ENCODE results near the gene FAM13B.
"Not testable (repeated sequence)": the region's sequence is repeated elsewhere in the genome, so short reads cannot be mapped to it uniquely, and the experiment has no call there.

Gene FAM13B

DNA sequence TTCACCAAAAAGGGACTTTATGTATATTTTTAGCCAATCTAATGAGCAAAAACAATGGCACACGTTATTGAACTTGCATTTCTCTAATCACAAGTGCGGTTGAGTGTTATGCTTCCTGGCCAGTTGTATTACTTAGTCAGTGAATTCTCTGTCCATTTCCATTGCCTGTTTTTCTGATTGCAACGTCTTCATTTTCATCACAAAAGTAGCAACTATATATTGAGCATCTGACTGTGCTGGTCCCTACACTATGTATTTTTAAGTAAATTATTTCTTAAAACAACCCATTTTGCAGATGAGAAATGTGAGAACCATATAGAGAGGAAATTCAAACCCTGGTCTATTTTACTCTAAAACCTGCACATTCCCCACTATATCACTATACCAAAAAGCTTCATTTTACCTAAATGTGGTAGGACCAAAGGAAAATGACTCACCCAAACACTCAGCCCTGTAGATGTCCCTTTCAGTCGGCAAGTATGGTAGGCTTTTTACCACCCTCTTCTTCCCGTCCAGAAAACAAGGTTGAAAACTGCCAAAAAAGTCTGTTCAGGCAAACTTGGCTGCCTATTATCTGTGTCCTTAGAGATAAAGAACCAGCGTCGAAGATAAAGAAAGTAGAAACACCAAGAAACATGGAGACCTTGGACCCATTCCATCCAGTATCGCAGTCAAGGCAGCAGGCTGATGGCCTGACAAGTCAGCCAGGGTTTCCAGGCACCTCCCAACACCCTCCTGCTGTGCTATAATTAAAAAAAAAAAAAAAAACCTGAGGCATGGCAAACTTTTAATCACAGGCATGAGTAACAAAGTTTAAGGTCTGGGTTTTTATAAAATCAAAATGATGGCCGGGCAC is 18.8 kb upstream of the FAM13B start:
- no peak overlapping the region for H3K27ac Mint-ChIP-seq
- peaks cover 8% of the 10 kb centered on the region for H3K4me1 Mint-ChIP-seq (ENCODE audit: low read depth)
- no peak overlapping the region for H3K4me3 Mint-ChIP-seq

DNA sequence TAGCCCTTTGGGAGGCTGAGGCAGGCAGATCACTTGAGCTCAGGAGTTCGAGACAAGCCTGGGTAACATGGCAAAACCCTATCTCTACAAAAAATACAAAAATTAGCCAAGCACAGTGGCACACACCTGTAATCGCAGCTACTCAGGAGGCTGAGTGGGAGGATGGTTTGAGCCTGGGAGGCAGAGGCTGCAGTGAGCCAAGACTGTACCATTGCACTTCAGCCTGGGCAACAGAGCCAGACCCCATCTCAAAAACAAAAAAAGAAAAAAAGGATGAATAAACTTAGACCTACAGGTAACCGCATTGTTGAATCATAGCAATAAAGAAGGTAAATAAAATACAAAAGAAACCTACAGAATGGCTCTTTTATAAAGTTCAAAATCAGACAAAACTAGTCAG is 12.4 kb upstream of the FAM13B start:
- H3K27me3 Mint-ChIP-seq; H3K9me3 Mint-ChIP-seq; DNase-seq; H3K27ac Mint-ChIP-seq; H3K36me3 Mint-ChIP-seq (ENCODE audit: low read depth); H3K4me1 Mint-ChIP-seq (ENCODE audit: low read depth); H3K4me3 Mint-ChIP-seq: not testable (repeated sequence)

More for the DNA sequence above, 18.8 kb upstream of the FAM13B start:
- no peaks in the 10 kb centered on the region for H3K9me3 Mint-ChIP-seq
- no peaks in the 10 kb centered on the region for H3K36me3 Mint-ChIP-seq (ENCODE audit: low read depth)
- no peak for DNase-seq
- H3K27me3 Mint-ChIP-seq: peaks cover 6% of the 10 kb centered on the region

DNA sequence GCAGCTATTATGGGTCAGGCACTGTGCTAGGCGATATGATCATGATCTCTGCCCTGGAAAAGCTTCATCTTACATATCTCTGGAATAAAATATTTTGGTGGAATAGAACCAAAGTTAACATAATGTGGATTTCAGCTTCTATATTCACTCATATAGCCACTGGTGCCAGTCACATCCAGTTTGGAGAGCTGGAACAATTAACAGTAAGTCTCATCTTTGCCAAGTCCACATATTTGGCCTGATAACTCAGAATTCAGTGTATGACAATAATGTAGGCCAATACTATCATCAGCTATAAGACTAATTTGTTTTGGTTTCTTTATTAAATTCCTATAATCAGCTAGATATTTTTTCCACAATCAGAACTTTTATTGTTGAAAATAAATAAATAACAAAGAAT is 5.9 kb upstream of the FAM13B start:
- Mint-ChIP-seq H3K27me3 (no peaks in the 10 kb centered on the region), H3K4me1 (ENCODE audit: low read depth) (peaks cover 15% of the 10 kb centered on the region), H3K27ac (no peak overlapping the region), H3K4me3 (no peak overlapping the region), H3K36me3 (ENCODE audit: low read depth) (no peaks in the 10 kb centered on the region), H3K9me3 (no peaks in the 10 kb centered on the region)
- DNase-seq: no peak

DNA sequence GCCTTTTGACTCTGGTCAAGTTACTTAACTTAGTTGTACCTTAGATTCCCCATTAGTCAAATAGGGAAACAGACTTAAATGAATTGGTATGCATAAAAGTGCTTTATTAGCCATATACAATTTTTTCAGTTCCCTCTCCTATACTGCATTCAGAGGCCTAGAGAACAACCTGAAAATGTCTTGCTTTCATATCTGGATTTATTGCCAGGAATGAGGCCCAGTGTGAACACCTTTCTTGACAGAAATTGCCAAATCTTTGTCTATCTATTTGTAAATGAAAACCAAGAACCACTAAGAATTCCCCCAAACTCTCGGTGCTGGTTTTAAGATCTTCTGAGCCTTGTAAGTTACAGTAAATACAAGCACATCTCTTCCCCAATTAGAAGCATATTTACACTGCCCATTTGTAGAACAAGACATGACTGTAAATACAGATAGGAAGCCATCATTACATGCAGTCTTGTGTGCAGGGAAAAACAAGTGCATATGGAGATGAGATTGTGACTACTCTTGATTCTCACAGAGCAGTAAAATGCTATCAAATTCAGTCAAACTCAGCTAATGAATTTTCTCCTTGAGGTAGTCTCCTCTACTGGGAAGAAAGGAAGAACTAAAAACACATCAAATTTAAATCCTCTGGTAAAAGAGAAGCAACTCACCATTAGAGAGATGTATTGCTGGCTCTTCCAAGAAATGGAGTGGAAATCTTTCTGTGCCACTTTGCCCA is 5.2 kb upstream of the FAM13B start:
- H3K36me3 Mint-ChIP-seq (ENCODE audit: low read depth): no peaks in the 10 kb centered on the region
- peaks cover 23% of the 10 kb centered on the region for H3K4me1 Mint-ChIP-seq (ENCODE audit: low read depth)
- H3K9me3 Mint-ChIP-seq: no peaks in the 10 kb centered on the region
- DNase-seq: no peak
- no peaks in the 10 kb centered on the region for H3K27me3 Mint-ChIP-seq
- no peak overlapping the region for H3K27ac Mint-ChIP-seq
- H3K4me3 Mint-ChIP-seq: no peak overlapping the region

DNA sequence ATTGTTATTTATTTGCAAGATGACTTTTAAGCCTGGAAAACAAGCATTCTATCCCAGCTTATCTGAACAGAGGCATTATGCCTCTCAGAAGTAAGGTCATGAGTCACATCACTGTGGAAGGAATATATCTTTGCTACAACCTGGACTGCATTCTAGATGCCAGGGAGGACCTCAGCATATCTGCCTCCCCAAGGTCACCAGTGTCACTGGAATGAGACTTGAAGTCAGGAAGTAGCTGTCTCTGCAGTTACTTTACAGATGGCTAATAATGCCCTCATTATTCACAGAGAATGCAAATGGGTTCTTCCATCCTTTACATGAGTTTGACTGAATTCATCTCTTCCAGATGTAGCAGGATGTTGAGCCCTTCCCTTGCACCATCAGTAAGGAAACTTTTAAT is 4.4 kb upstream of the FAM13B start:
- no peaks in the 10 kb centered on the region for H3K9me3 Mint-ChIP-seq
- peaks cover 23% of the 10 kb centered on the region for H3K4me1 Mint-ChIP-seq (ENCODE audit: low read depth)
- DNase-seq: no peak
- H3K27ac Mint-ChIP-seq: no peak overlapping the region
- H3K36me3 Mint-ChIP-seq (ENCODE audit: low read depth): peaks cover 5% of the 10 kb centered on the region
- H3K4me3 Mint-ChIP-seq: no peak overlapping the region
- no peaks in the 10 kb centered on the region for H3K27me3 Mint-ChIP-seq

DNA sequence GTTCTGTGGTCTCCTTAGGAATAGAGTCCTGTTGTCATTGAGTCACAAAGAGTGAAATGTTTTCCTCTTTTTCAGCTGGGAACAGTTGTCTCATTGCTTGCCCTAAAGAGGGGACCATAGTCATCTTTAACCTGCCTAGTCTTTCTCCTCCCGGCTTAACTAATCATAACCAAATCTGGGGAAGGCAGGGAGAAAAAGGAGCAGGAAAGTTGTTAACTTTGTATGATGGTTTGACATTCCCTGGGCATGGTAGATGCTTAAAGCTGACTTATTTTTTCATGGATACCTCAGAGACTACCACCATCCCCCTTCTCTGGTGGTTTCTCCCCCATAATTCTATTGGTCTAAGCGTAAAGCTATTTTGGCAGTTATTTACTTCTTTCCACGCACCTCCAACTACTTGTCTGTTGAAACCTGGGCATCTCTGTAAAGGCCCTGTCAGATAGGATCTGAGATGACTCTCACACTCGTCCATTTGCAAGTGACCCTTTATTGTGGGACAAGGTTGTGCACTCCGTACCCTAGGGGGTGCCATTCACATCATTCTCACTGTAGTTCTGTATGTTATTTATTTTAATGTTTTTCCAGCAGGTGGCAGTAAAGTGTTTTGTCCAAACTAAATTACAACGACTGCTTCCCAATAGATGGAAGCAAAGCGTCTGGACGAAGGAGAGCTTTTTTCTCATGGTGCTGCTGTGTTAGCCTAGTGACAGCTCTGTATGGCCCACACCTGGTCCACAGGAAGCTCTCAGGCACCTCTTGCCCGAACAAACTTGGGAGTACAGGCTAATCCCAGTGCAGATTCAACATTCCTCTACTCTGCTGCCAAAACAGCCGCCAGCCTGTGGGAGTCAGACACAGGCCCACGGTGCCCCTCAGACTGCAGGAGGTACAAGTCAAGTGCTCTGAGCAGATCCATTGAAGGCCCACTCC is 3.0 kb upstream of the FAM13B start:
- Mint-ChIP-seq H3K27me3 (no peaks in the 10 kb centered on the region), H3K9me3 (no peaks in the 10 kb centered on the region), H3K4me3 (no peak overlapping the region), H3K27ac (no peak overlapping the region), H3K36me3 (ENCODE audit: low read depth) (peaks cover 15% of the 10 kb centered on the region), H3K4me1 (ENCODE audit: low read depth) (peaks cover 34% of the 10 kb centered on the region)
- DNase-seq: peak; percentile 47

DNA sequence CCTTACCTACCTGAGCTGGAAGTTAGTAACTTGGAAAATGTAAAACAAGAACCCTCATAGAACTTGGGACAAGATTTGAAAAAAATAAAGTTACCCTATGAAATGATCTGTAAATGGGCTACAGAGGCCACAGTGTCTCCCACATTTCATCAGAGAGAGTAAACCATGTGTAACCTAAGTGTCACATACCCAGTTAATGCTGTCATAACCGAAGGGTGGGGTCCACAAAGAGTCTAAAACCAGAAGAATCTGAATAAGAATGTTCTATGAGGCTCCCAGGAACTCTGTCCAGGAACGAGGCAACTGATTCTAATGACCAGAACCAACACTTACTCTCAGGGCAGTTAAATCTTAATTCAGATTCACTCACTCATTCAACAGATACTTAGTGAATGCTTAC is 1.0 kb upstream of the FAM13B start:
- peaks cover 28% of the 10 kb centered on the region for H3K36me3 Mint-ChIP-seq (ENCODE audit: low read depth)
- no peaks in the 10 kb centered on the region for H3K9me3 Mint-ChIP-seq
- peak overlapping the region; percentile 98 for H3K27ac Mint-ChIP-seq
- no peaks in the 10 kb centered on the region for H3K27me3 Mint-ChIP-seq
- DNase-seq: no peak
- H3K4me1 Mint-ChIP-seq (ENCODE audit: low read depth): peaks cover 54% of the 10 kb centered on the region
- H3K4me3 Mint-ChIP-seq: peak overlapping the region; percentile 97

DNA sequence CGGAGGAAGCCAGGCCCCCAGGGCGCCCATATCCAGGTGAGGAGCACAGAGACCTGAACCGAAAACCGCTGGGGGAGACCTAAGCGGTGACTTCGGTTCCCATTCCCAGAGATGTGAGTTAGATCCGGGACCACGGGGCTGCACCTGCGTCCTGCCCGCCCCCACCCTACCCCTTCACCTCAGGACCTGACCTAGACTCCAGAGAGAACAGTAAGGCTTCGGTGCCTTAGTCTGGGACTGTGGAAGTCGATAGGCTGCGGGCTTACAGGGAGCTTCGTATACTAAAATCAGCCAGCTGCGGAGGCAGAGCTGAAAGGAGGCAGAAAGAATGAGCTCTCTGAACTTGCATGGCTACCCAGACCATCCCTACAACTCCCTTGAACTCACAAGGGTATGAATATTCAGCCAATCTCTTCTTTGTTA is 518 bp upstream of the FAM13B start:
- Mint-ChIP-seq H3K27ac (peak overlapping the region; percentile 98), H3K36me3 (ENCODE audit: low read depth) (peaks cover 32% of the 10 kb centered on the region), H3K9me3 (no peaks in the 10 kb centered on the region), H3K27me3 (no peaks in the 10 kb centered on the region), H3K4me3 (peak overlapping the region; percentile 97), H3K4me1 (ENCODE audit: low read depth) (peaks cover 58% of the 10 kb centered on the region)
- no peak for DNase-seq

DNA sequence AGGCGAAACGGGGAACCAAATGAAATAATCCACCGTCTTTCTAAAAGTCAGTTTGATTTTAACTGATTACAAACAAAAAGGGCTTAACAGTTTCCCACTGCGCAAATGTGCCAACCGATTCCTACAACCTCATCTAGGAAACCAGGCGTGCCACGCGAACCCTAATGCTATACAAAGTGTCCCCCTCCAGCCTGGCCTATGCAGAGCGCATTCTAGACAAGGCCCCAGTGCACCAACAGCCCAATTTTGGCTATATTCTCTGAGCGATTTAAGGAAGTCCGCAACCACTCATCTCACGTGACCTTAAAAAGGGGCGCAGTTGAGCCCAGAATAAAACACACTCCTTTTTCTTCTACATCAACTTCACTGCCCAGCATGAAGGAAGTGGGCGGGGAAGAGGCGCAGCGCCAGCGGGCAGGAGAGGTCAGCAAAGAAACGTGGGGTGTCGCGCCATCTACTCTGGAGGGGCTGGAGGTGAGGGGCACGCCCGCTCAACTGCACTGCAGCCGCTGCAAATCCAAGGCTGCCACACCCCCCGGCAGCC is 779 bp downstream of the FAM13B start:
- Mint-ChIP-seq H3K27ac (peak overlapping the region; percentile 98), H3K4me1 (ENCODE audit: low read depth) (peaks cover 65% of the 10 kb centered on the region), H3K36me3 (ENCODE audit: low read depth) (peaks cover 45% of the 10 kb centered on the region), H3K27me3 (no peaks in the 10 kb centered on the region), H3K9me3 (no peaks in the 10 kb centered on the region), H3K4me3 (peak overlapping the region; percentile 97)
- no peak for DNase-seq

DNA sequence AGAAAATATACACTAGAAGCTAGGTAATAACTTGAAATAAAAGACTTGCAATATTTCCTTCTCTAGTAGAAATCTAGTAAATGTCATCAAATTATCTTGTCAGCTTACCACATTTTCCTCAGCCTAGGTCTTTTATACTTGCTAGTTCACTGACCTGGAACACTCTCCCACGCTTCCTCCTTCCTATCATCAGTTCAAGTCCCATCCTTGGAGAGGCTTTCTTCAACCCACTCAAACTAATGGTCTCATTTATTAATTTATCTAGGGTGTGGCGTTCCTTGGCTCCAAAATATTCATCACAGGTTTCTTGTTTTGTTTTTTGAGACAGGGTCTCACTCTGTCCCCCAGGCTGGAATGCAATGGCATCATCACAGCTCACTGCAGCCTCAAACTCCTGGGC is 2.9 kb downstream of the FAM13B start:
- no peak for DNase-seq
- peak overlapping the region; percentile 98 for H3K27ac Mint-ChIP-seq
- peak overlapping the region; percentile 97 for H3K4me3 Mint-ChIP-seq
- peaks cover 75% of the 10 kb centered on the region for H3K4me1 Mint-ChIP-seq (ENCODE audit: low read depth)
- H3K9me3 Mint-ChIP-seq: no peaks in the 10 kb centered on the region
- H3K36me3 Mint-ChIP-seq (ENCODE audit: low read depth): peaks cover 51% of the 10 kb centered on the region
- no peaks in the 10 kb centered on the region for H3K27me3 Mint-ChIP-seq

DNA sequence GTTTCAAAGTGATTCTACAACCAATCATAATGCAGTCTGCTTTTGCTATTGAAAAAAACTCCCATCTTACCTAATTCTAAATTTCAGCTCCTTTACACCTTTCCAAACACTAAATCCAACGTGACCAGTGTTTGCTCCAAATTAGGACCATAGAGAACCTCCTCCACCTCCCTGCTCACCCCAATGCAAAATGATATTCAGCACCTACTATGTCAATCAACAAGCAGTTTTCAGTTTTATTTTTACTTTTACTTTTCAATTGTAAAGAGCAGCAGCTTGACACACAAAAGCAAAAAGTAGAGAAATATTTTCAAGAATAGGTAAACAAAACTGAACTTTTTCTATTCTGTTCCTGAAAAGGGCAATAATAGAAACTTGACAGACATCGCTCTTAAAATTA is 3.4 kb downstream of the FAM13B start:
- no peaks in the 10 kb centered on the region for H3K9me3 Mint-ChIP-seq
- H3K4me3 Mint-ChIP-seq: peak overlapping the region; percentile 97
- H3K27me3 Mint-ChIP-seq: no peaks in the 10 kb centered on the region
- H3K4me1 Mint-ChIP-seq (ENCODE audit: low read depth): peaks cover 79% of the 10 kb centered on the region
- peaks cover 51% of the 10 kb centered on the region for H3K36me3 Mint-ChIP-seq (ENCODE audit: low read depth)
- DNase-seq: no peak
- H3K27ac Mint-ChIP-seq: peak overlapping the region; percentile 70

DNA sequence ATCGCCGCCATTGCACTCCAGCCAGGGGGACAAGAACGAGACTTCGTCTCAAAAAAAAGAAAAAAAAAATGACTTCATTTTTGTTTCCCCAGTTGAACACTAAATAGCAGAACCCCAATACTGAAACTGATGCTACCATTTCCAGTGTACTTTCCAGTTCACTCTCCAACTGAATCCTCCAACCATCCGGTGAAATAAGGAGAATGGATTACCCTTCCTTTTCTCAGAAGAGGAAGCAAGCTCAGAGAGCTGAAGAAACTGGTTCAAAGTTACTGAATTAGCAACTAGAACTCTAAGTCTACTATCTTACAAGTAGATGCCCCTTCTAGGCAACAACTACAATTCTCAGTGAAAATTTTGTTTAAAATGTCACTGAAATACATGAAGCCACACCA is 3.9 kb downstream of the FAM13B start:
- H3K9me3 Mint-ChIP-seq: no peaks in the 10 kb centered on the region
- peaks cover 83% of the 10 kb centered on the region for H3K4me1 Mint-ChIP-seq (ENCODE audit: low read depth)
- H3K36me3 Mint-ChIP-seq (ENCODE audit: low read depth): peaks cover 51% of the 10 kb centered on the region
- peak overlapping the region; percentile 57 for H3K27ac Mint-ChIP-seq
- no peak for DNase-seq
- peak overlapping the region; percentile 97 for H3K4me3 Mint-ChIP-seq
- H3K27me3 Mint-ChIP-seq: no peaks in the 10 kb centered on the region

DNA sequence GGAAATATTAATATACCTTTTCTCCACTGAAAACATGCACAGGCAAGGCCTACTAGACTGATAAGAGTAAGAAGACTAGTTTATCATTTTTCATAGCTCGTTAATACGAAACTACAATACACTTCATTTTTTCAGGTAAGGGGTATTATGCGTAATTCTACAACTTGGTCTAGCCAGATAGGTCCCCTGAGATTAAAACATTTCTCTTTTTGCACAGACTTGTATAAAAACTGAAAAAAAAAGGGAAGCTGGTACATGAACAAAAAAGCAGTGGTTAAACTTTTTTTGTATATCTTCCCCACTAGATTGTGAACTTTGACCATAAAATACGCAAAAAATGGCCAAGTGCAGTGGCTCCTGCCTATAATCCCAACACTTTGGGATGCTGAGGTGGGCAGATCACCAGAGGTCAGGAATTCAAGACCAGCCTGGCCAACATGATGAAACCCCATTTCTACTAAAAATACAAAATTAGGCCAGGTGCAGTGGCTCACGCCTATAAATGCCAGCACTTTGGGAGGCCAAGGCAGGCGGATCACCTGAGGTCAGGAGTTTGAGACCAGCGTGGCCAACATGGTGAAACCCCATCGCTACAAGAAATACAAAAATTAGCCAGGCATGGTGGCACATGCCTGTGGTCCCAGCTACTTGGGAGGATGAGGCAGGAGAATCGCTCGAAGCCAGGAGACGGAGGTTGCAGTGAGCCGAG is 4.5 kb downstream of the FAM13B start:
- peaks cover 83% of the 10 kb centered on the region for H3K4me1 Mint-ChIP-seq (ENCODE audit: low read depth)
- not testable (repeated sequence) for H3K4me3 Mint-ChIP-seq, H3K27ac Mint-ChIP-seq, H3K9me3 Mint-ChIP-seq, H3K27me3 Mint-ChIP-seq, DNase-seq
- peaks cover 51% of the 10 kb centered on the region for H3K36me3 Mint-ChIP-seq (ENCODE audit: low read depth)

DNA sequence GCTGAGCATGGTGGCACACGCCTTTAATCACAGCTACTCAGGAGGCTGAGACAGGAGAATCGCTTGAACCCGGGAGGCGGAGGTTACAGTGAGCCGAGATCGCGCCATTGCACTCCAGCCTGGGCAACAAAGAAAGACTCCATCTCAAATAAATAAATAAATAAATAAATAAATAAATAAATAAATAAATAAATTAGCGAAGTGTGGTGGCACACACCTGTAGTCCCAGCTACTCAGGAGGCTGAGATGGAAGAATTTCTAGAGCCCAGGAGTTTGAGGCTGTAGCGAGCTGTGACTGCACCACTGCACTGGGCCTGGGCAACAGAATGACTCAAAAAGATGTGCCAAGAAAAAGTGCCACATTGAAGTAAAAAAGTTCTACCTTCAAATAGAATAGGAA is 6.1 kb downstream of the FAM13B start:
- not testable (repeated sequence) for H3K27ac Mint-ChIP-seq, H3K9me3 Mint-ChIP-seq, H3K27me3 Mint-ChIP-seq, H3K4me3 Mint-ChIP-seq, DNase-seq
- peaks cover 90% of the 10 kb centered on the region for H3K4me1 Mint-ChIP-seq (ENCODE audit: low read depth)
- H3K36me3 Mint-ChIP-seq (ENCODE audit: low read depth): peaks cover 40% of the 10 kb centered on the region

All from activated T-cell treated with anti-CD3 and anti-CD28 coated beads, Interleukin-2, amount 50 U/mL, for 24 hours (primary cell).